Cardiac fibroblast (primary cell): Measurements from ENCODE around the gene WNK1.
"Not testable (repeated sequence)": the region's sequence is repeated elsewhere in the genome, so short reads cannot be mapped to it uniquely, and the experiment has no call there.

Experiments used
- DNase-seq, 2 donors: peaks; one replicate each; pipeline versions ENCODE4 v3.0.0 to v3.0.0-alpha.2; 2010; ENCODE audit warnings: low read depth in 2 of 2
- H3K4me3 ChIP-seq, 2 donors: replicated peaks in 1 of 2; 1 replicate in 1 of 2; 2 replicates in 1 of 2; pipeline ENCODE4 v1.5.1; 2011; ENCODE audit warnings: low read depth in 2 of 2, low read length in 2 of 2, mild to moderate bottlenecking in 2 of 2, moderate library complexity in 1 of 2
- TF ChIP-seq, protein P1 (sequence below): IDR thresholded peaks from one replicate; pipeline ENCODE4 v1.5.1; 2011; ENCODE audit warnings: low read depth, mild to moderate bottlenecking, low read length, inconsistent platforms

WNK1 gene

DNA sequence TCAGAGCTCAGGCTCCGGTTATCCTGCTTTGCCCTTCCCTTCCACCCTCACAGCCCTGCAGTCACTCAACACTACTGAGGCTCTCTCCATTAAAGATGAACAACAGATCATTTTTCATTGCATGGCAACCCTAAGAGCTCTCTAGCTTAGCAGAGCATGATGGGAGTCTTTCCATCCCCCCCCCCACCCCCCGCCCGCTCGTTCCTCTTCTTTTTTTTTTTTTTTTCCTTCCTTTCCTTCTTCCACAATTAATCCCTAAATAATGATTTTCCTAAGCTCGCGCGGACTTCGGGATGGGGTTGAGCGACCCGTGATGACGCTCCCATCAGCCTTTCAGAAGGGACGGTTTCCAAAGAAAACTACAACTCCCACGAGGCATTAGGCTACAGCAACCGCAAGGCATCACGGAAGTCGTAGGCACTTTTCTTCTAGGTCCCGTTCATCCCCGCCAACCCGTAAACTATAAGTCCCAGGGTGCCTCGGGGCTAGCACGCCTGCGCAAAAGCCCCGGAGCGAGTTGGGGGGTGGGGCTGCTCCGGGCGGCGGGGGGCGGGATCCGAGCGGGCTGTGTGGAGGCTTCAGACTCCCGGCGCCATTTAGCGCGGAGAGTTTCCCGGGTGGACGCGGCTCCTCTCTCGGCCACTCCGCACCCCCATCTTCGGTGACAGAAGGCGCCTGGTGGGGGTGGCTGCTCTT, at the start of gene WNK1:
TSS of gene WNK1 (plus strand) at position 581 of the 696 bp plus-strand sequence. CDS start 987 bp downstream, outside the sequence.
- peak within 1 kb of the TSS; percentile 81 to 84 for H3K4me3 ChIP-seq
- TF ChIP-seq, protein P1, sequence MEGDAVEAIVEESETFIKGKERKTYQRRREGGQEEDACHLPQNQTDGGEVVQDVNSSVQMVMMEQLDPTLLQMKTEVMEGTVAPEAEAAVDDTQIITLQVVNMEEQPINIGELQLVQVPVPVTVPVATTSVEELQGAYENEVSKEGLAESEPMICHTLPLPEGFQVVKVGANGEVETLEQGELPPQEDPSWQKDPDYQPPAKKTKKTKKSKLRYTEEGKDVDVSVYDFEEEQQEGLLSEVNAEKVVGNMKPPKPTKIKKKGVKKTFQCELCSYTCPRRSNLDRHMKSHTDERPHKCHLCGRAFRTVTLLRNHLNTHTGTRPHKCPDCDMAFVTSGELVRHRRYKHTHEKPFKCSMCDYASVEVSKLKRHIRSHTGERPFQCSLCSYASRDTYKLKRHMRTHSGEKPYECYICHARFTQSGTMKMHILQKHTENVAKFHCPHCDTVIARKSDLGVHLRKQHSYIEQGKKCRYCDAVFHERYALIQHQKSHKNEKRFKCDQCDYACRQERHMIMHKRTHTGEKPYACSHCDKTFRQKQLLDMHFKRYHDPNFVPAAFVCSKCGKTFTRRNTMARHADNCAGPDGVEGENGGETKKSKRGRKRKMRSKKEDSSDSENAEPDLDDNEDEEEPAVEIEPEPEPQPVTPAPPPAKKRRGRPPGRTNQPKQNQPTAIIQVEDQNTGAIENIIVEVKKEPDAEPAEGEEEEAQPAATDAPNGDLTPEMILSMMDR = no peak
- peak; percentile 99 for DNase-seq

DNA sequence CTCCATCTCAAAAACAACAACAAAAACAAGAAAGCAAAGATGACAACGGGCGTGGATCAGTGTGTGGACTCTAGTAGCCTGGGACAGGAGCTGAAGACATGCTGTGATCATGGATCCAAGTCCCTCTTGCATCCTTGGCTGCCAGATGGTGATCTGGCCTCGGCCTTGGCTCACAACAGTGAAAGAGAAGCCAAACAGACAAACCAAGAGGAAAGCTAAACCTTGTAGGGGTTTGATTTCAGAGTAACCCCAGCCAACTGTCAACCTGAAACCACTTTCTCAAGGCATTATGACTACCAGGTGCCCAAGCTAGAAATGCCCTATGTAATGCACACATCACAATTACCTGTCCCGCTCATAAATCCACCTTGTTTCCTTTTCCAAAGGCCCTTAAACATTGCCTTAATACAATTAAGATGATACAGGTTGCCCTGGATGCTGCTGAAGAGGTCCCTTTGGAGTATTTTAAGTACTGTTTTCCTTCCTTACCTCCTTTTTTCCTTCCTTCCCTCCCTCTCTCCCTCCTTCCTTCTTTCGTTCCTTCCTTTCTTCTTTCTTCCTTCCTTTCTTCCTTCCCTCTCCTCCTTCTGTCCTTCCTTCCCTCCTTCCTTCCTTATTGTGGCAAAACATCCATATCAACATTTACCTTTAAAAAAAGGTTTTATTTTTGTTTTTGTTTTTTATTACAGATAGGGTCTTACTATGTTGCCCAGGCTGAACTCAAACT, 47.7 kb upstream of the WNK1 start:
- TF ChIP-seq, protein P1 = no peak
- DNase-seq = no peak
- no peak overlapping the region for H3K4me3 ChIP-seq

DNA sequence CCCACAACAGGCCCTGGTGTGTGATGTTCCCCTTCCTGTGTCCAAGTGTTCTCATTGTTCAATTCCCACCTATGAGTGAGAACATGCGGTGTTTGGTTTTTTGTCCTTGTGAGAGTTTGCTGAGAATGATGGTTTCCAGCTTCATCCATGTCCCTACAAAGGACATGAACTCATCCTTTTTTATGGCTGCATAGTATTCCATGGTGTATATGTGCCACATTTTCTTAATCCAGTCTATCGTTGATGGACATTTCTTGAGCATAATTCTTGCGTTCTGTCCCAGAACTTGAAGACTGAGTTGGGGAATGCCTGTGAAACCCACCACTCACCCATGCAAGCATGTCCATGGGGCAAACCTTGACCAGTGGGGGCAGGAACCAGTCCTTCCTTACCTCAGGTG, 44.3 kb upstream of the WNK1 start:
- not testable (repeated sequence) for H3K4me3 ChIP-seq, DNase-seq

DNA sequence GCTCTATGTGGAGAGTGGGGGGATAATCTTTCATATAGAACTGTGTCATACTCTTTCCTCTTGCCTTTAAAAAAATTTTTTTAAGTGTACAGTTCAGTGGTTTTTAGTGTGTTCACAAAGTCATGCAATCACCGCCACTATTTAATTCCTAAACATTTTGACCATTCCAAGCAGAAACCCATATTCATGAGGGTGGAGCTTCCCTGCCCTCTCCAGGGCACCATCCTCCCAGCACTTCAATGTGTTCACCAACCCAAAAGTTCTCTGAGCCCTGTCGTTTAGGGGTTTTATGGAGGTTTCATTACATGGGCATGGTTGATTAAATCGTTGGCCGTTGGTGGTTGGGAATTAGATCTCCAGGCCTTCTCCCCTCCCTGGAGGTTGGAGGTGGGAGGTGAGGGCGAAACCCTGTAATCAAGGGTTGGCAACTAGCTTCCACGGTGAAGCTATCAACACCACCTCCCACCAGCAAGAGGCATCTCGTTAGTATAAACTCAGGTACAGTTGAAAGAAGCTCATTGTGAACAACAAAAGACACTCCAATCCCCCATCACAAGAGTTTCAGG, 42.8 kb upstream of the WNK1 start:
- no peak for DNase-seq
- TF ChIP-seq, protein P1 = no peak
- H3K4me3 ChIP-seq = no peak overlapping the region

DNA sequence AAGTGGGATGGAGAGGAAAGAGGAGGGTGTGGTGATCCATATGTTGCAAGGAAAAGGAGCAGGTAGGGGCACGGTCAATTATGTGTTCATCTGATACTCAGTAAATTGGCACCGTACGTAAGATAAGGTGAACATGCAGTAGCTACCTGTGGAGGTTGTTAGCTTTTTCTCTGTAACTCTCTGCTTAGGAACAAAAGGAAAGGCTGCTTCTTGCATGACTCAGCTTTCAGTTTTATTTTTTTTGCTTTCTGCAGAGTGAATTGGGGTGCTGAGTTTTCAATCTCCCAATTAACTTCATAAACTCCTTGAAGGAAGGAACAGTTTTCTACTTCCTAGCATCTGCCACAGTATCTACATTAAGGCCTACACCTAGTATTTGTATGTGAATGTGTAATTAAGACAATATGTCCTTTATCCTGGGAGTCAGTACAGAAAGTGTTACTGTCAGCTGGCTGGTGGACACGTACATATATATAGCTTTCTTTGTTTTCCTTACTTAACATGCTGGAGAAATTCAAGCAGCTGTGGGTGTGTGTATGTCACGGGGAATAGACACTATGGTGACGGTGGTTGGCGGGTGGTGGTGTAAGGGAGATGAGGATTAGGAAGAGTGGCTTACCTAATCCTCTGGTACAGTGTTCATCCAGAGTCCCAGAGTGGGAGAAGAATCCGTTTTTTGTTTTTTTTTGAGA, 40.1 kb upstream of the WNK1 start:
- peak; percentile 19 to 22 for DNase-seq
- TF ChIP-seq, protein P1 = no peak
- no peak overlapping the region for H3K4me3 ChIP-seq

DNA sequence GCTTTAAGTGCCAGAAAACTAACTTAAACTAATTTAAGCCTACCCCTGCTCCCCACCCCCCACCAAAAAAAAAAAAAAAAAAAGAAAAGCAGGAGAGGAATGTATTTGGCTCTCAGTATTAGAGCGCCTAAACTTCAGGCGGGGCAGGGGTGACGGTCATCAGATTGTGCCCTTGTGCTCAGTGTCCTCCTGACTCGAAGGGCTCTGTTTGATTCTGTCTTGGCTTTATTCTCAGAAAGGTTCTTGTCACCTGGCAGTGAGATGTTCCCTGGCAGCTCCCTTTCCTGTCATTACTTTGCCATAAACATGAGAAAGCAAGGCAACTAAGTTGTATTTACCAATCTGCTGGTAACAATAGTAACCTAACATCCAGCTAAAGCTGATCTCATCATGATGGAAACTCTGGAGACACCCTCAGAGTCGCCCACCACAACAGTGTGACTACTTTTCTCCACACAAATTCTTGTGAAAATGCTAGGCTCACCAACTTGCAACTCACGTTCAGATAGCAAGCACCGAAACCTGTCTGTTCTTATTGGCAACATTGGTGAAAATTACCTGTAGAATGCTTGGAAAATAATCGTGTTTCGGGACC, 39.0 kb upstream of the WNK1 start:
- H3K4me3 ChIP-seq = no peak overlapping the region
- peak in 1 of 2 donors; percentile 6 for DNase-seq
- TF ChIP-seq, protein P1 = no peak
